Measurements from ENCODE around the gene GALNT10.
A peak's percentile ranks its signal among the peaks of the same experiment; 100 is the strongest.

The GALNT10 gene

DNA sequence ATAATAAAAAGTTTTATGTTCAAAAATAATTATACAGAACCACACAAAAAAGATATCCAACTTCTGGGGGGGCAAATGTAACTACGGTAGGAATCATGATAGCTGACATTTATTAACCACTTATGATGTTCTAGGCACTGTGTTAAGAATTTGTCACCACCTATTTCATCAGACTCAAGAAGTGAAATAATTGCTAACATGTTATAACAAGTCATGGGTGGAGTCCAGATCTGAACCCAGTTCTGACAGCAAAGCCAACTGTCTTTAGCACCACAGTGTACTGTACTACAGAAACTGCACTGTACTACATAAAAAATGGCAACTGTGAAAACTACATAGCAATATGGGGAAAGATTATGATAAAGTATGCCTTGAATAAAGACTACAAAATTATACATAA is 252.3 kb downstream of the GALNT10 start:
- peaks cover 4% of the 10 kb centered on the region for H3K27me3 Mint-ChIP-seq (ENCODE audit: low read depth)
- no peak overlapping the region for H3K27ac Mint-ChIP-seq
- no peaks in the 10 kb centered on the region for H3K9me3 Mint-ChIP-seq
- peaks cover 23% of the 10 kb centered on the region for H3K4me1 Mint-ChIP-seq
- peaks cover 36% of the 10 kb centered on the region for H3K36me3 Mint-ChIP-seq (ENCODE audit: low read depth)
- peak overlapping the region; percentile 40 to 57 (median 42) for H3K4me3 Mint-ChIP-seq
- TF ChIP-seq, protein P1, sequence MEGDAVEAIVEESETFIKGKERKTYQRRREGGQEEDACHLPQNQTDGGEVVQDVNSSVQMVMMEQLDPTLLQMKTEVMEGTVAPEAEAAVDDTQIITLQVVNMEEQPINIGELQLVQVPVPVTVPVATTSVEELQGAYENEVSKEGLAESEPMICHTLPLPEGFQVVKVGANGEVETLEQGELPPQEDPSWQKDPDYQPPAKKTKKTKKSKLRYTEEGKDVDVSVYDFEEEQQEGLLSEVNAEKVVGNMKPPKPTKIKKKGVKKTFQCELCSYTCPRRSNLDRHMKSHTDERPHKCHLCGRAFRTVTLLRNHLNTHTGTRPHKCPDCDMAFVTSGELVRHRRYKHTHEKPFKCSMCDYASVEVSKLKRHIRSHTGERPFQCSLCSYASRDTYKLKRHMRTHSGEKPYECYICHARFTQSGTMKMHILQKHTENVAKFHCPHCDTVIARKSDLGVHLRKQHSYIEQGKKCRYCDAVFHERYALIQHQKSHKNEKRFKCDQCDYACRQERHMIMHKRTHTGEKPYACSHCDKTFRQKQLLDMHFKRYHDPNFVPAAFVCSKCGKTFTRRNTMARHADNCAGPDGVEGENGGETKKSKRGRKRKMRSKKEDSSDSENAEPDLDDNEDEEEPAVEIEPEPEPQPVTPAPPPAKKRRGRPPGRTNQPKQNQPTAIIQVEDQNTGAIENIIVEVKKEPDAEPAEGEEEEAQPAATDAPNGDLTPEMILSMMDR (IDR thresholded peaks at IDR 0.05; ENCODE audit: unreplicated experiment in 3 of 3): no peak

DNA sequence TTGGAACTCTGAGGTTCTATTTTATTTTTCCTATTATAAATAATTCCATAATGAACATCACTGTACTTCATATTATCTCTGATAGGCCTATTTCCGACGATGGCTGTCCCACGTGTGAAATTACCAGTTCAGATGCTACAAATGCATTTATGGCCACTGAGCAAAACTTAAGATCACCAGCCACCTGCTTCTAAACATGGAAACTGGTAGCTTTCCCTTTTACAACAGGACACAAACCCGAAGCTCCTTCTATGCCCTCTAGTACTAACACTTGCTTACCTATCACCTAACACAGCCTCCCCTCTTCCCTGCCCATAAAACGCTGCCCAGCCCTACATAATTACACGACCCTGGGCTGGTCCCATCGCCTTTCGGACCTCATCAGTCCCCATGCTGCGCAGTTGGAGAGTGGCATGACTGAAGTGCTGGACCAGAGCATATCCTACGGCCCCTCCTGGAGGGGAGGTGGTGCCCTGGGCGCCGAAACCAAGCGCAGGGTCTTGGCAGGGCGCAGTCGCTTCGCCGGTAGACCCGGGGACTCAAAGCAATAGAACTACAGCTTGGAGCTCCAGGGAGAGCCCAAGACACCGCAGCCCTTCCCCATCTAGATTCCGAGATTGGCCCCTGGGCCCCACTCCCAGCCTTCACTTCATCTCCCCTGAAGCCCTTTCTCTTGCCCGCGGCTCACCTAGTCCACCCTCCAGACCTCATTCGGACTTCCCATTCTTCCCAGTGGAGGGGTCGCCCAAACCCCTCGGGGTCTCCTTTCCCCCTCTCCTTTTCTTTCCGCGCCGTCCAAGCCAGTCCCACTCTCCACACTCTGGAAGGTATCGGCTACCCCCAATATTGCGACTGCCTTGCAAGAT is 254.3 kb downstream of the GALNT10 start:
- peaks cover 37% of the 10 kb centered on the region for H3K4me1 Mint-ChIP-seq
- peaks cover 4% of the 10 kb centered on the region for H3K27me3 Mint-ChIP-seq (ENCODE audit: low read depth)
- peak overlapping the region; percentile 21 to 94 (median 92) for H3K27ac Mint-ChIP-seq
- H3K36me3 Mint-ChIP-seq (ENCODE audit: low read depth): peaks cover 18% of the 10 kb centered on the region
- H3K4me3 Mint-ChIP-seq: peak overlapping the region; percentile 94 to 99 (median 95)
- H3K9me3 Mint-ChIP-seq: no peaks in the 10 kb centered on the region
- TF ChIP-seq, protein P1 (IDR thresholded peaks at IDR 0.05; ENCODE audit: unreplicated experiment in 3 of 3): no peak

DNA sequence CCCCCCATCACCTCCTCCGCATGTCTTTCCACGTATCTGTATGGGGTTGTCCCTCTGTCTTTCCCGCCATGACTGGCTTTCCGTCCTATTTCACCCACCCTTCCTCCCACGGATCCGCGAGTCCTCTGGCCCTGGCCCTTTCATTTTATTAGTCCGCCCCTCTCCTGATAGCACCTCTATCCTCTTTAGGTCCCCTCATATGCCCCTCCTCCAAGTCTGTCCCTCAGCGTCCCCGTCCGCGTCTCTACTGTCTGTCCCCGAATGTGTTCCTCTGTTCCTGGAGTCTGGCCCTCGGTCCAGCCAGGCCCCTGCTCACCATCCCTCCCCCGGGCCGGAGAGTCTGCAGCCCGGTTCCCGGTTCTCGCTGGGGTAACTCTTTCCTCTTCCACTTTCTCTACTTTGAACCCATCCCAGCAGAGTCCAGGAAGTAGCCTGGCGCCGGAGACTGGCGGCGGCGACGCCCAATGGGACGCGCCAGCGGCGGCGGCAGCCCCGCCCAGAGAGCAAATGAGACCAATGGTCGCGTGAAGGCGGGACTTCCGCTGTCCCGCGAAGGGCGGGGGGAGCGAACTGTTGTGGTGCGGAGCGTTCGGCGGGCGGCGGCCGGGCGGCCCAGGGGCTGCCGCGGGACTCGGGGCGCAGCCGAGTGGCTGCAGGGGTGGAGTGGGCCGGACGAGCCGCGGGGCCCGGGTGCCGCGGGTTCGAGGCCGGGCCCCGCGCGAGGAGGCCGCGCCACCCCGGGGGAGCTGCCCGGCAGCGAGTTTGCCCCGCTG is 255.1 kb downstream of the GALNT10 start, which contains the start of gene SAP30L:
TSS of gene SAP30L (plus strand) at position 576 of the 773 bp plus-strand sequence. CDS start 608 bp downstream, outside the sequence.
- Mint-ChIP-seq H3K4me1 (peaks cover 45% of the 10 kb centered on the region), H3K36me3 (ENCODE audit: low read depth) (peaks cover 22% of the 10 kb centered on the region), H3K9me3 (no peaks in the 10 kb centered on the region), H3K27ac (peak within 1 kb of the TSS; percentile 76 to 95 (median 92)), H3K4me3 (peak within 1 kb of the TSS; percentile 97 to 99 (median 97)), H3K27me3 (ENCODE audit: low read depth) (peaks cover 4% of the 10 kb centered on the region)
- TF ChIP-seq, protein P1 (IDR thresholded peaks at IDR 0.05; ENCODE audit: unreplicated experiment in 3 of 3): no peak

DNA sequence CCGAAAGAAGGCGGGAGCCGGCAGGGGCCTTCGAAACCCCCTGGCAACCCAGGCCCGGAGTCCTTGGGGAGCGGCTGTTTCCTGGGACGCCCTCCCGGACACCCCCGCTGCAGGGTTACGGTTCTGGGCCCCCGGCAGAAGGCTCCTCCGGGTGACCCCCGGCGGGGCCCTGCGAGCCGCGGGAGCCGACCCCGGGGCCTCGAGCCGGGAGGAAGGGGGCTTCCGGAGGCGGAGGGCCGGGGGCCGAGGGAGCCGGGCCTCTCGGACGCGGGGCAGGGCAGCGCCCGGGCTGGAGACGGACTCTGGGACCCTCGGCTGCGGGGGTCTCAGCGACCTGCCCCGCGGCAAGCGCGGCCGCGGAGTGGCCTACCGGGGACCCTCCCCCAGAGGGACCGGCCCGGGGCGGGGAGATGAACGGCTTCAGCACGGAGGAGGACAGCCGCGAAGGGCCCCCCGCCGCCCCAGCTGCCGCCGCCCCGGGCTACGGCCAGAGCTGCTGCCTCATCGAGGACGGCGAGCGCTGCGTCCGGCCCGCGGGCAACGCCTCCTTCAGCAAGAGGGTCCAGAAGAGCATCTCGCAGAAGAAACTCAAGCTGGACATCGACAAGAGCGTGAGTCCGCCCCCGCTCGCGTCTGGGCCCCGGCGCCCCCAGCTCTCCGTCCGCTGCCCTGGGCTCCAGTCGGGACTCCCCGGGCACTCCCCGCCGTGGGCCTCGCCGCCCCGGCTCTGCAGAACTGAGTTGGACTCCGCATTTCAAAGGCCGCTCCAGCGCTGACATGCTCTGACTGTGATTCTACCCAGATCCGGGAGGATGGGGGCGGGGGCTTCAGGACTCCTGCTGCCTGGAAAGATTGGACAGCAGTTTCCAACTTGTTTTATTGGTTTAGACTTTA is 255.9 kb downstream of the GALNT10 start:
- H3K4me3 Mint-ChIP-seq: peak overlapping the region; percentile 89 to 97 (median 97)
- TF ChIP-seq, protein P1 (IDR thresholded peaks at IDR 0.05; ENCODE audit: unreplicated experiment in 3 of 3): no peak
- peaks cover 47% of the 10 kb centered on the region for H3K4me1 Mint-ChIP-seq
- peaks cover 26% of the 10 kb centered on the region for H3K36me3 Mint-ChIP-seq (ENCODE audit: low read depth)
- peaks cover 4% of the 10 kb centered on the region for H3K27me3 Mint-ChIP-seq (ENCODE audit: low read depth)
- peak overlapping the region; percentile 76 to 95 (median 89) for H3K27ac Mint-ChIP-seq
- no peaks in the 10 kb centered on the region for H3K9me3 Mint-ChIP-seq

DNA sequence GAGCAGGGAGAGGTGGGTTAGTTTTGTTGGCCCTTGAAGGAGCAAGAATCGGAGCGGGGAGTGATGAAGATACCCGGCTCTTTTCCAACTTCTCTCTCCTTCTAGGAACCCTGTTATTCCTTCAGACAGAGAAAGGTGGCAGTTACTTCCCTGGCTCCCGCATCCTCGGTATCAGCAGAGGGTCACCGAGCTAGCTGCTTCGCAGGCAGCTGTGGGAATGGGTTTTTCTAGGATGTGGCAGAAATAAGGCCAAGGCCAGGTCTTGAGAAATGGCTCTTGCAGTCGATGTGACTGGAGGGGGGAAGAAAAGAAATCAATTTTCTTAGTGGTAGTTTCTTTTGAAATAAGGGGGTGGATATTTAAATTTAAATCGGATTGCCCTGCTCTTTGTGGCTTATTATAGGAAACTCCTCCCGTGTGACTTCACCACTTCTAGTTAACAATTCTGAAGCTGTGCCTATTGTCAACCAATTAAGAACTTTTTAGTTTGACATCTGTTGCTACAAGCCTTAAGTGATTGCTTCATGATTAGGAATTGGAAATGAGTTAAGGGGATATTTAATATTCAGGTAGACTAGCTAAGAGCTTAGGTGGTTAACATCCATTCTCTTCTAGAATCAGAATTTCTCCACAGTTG is 256.7 kb downstream of the GALNT10 start:
- no peaks in the 10 kb centered on the region for H3K9me3 Mint-ChIP-seq
- peaks cover 47% of the 10 kb centered on the region for H3K4me1 Mint-ChIP-seq
- TF ChIP-seq, protein P1 (IDR thresholded peaks at IDR 0.05; ENCODE audit: unreplicated experiment in 3 of 3): no peak
- H3K4me3 Mint-ChIP-seq: peak overlapping the region; percentile 89 to 97 (median 97)
- H3K27me3 Mint-ChIP-seq (ENCODE audit: low read depth): peaks cover 4% of the 10 kb centered on the region
- H3K27ac Mint-ChIP-seq: peak overlapping the region; percentile 76 to 95 (median 89)
- peaks cover 23% of the 10 kb centered on the region for H3K36me3 Mint-ChIP-seq (ENCODE audit: low read depth)
